AG10803 (cell line): ENCODE measurements around the gene ADGRV1.

Experiments used
- DNase-seq: peaks from one replicate; pipeline ENCODE4 v3.0.0; 2010; ENCODE audit warnings: low read depth
- H3K4me3 ChIP-seq: 2 replicates; pipeline ENCODE4 v1.5.1; 2011; ENCODE audit warnings: mild to moderate bottlenecking, low read length, control low read depth
- CTCF ChIP-seq: conservative IDR thresholded peaks from 2 replicates; pipeline ENCODE4 v1.5.1; 2011; ENCODE audit warnings: mild to moderate bottlenecking, low read length, control low read depth, inconsistent platforms

Gene ADGRV1

GRCh38 chr5:91177639-91178038 lies 619.0 kb downstream of the ADGRV1 start:
- peak; percentile 23 for DNase-seq
- no peak for TF ChIP-seq CTCF
- H3K4me3 ChIP-seq: no peak overlapping the region

- TF ChIP-seq CTCF: no peak
- H3K4me3 ChIP-seq: no peak overlapping the region
- peak; percentile 78 for DNase-seq
Measured at GRCh38 chr5:91178461-91178860, 619.9 kb downstream of the ADGRV1 start.

GRCh38 chr5:91179018-91179417 lies 620.4 kb downstream of the ADGRV1 start:
- TF ChIP-seq CTCF: no peak
- DNase-seq: peak; percentile 78
- no peak overlapping the region for H3K4me3 ChIP-seq

- no peak for TF ChIP-seq CTCF
- DNase-seq: no peak
- H3K4me3 ChIP-seq: no peak overlapping the region
Measured at GRCh38 chr5:91180506-91180905, 621.9 kb downstream of the ADGRV1 start.

- no peak overlapping the region for H3K4me3 ChIP-seq
- DNase-seq: peak; percentile 85
- peak; percentile 55 for TF ChIP-seq CTCF
Measured at GRCh38 chr5:91182763-91183162, 624.2 kb downstream of the ADGRV1 start.

GRCh38 chr5:91183743-91184142 lies 625.1 kb downstream of the ADGRV1 start:
- DNase-seq: no peak
- TF ChIP-seq CTCF: no peak
- H3K4me3 ChIP-seq: no peak overlapping the region

- no peak overlapping the region for H3K4me3 ChIP-seq
- no peak for TF ChIP-seq CTCF
- DNase-seq: no peak
Measured at GRCh38 chr5:91186101-91186500, 627.5 kb downstream of the ADGRV1 start.
